Measurements from ENCODE around the gene LRPAP1.

Gene LRPAP1

DNA sequence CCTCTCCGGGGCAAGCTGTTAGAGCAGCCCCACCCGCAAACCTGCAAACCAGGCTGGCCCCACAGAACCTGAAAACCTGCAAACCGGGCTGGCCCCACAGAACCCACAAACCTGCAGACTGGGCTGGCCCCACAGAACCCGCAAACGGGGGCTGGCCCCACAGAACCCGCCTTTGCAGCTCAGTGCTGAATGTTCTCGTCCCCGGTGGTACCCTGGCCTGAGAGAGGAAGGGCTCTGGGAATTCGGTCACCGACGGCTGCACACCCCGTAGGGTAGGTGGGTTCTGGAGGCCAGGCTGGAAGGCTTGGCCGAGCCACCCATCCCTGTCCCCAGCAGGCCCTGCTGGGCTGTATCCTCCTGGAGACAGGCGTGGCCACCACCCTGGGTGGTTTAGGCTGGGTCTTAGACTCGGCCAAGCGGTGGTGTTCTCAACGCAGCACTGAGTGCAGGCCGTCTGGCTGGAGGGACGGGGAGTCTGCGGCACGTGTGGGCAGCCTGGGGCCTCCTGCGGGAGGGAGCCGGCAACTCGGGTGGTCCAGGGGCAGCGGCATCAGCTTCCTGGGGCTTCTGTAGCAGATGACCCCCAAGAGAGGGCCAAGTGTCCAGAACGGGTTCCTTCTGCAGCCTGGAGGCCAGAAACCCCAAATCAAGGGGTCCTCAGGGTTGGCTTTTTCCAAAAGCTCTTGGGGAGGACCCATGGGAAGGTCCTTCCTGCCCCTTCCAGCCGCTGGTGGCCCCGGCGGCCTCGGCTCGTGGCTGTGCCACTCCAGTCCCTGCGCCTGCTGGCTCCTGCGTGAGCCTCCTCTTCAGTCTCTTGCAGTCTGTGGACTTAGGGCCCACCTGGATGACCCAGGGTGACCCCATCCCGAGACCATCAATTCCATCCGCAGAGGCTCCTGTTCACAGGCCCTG, 53.5 kb downstream of the LRPAP1 start:
- H3K4me3 ChIP-seq (ENCODE audit: control insufficient read depth in 1 of 7, extremely low read depth in 1 of 7, insufficient read depth in 4 of 7, low read depth in 2 of 7, low read length in 6 of 7) = no peak overlapping the region
- WGBS (ENCODE audit: insufficient coverage) = 94% methylated on average over 31 of the region's 35 CpGs
- H3K27ac ChIP-seq (ENCODE audit: insufficient read depth in 1 of 2, low read depth in 1 of 2, low read length in 2 of 2, poor library complexity in 1 of 2, severe bottlenecking in 2 of 2) = no peak overlapping the region
- no peaks in the 10 kb centered on the region for H3K36me3 ChIP-seq (ENCODE audit: control insufficient read depth in 4 of 4, insufficient read depth in 4 of 4, low read length in 3 of 4)
- DNase-seq = no peak
- CTCF ChIA-PET = interaction anchor here (1.1 to 4.0 kb wide), 2 partner anchors 34 to 133 kb away, joined by 3 to 24 read pairs; no protein-coding TSS in a partner anchor
- peaks cover 0 to 30% (median 3%) of the 10 kb centered on the region in 5 experiments for H3K27me3 ChIP-seq (replicated peaks in 2 of 5; ENCODE audit: control insufficient read depth in 4 of 5, insufficient read depth in 5 of 5, low read length in 4 of 5)
- POLR2A ChIA-PET = no interaction called here
- no peaks in the 10 kb centered on the region for H3K9me3 ChIP-seq (ENCODE audit: control extremely low read depth in 1 of 5, control insufficient read depth in 4 of 5, insufficient read depth in 2 of 5, low read depth in 1 of 5, low read length in 4 of 5)
- peaks cover 0 to 3% (median 1%) of the 10 kb centered on the region in 4 experiments for H3K4me1 ChIP-seq (ENCODE audit: control extremely low read depth in 1 of 4, control insufficient read depth in 4 of 4, insufficient read depth in 4 of 4, low read length in 3 of 4)

DNA sequence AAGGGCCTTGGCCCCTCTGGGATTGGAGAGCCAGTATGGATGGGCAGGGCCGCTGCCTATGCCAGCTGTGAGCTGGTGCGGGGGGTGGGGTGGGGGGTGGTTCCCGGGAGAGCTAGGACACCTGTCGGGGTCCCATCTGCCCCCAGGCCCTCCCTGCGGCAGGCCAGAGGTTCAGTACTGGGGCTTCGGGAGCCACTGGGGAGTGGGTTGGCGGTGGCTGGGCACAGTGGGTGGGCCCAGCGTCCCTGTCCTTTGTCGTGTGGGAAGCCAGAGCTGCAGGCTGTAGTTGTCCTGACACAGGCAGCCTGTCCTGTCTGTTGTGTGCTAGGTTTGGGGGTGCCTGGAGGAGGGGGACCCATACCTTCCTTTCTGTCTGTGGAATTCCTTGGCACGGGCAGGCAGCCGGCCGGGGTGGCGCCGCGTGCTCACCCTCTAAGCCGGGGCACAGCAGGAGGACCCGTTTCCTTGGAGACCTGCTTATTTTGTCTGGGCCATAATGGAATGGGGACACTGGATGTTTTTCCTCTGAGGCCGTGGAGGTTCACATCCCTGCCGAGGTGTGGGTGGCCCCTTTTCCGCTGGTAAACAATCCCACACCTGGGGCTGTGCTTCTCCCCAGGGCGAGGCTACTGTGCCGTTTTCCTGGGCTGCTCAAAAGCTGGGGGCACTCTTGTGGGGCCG, 54.3 kb downstream of the LRPAP1 start:
- Histone ChIP-seq H3K36me3 (ENCODE audit: control insufficient read depth in 4 of 4, insufficient read depth in 4 of 4, low read length in 3 of 4) (no peaks in the 10 kb centered on the region), H3K4me1 (ENCODE audit: control extremely low read depth in 1 of 4, control insufficient read depth in 4 of 4, insufficient read depth in 4 of 4, low read length in 3 of 4) (peaks cover 0 to 3% (median 0%) of the 10 kb centered on the region in 4 experiments), H3K27me3 (replicated peaks in 2 of 5; ENCODE audit: control insufficient read depth in 4 of 5, insufficient read depth in 5 of 5, low read length in 4 of 5) (peaks cover 0 to 26% (median 3%) of the 10 kb centered on the region in 5 experiments), H3K9me3 (ENCODE audit: control extremely low read depth in 1 of 5, control insufficient read depth in 4 of 5, insufficient read depth in 2 of 5, low read depth in 1 of 5, low read length in 4 of 5) (no peaks in the 10 kb centered on the region), H3K4me3 (ENCODE audit: control insufficient read depth in 1 of 7, extremely low read depth in 1 of 7, insufficient read depth in 4 of 7, low read depth in 2 of 7, low read length in 6 of 7) (no peak overlapping the region), H3K27ac (ENCODE audit: insufficient read depth in 1 of 2, low read depth in 1 of 2, low read length in 2 of 2, poor library complexity in 1 of 2, severe bottlenecking in 2 of 2) (no peak overlapping the region)
- WGBS (ENCODE audit: insufficient coverage) = 83% methylated on average over 16 of the region's 23 CpGs
- no peak for DNase-seq
- POLR2A ChIA-PET = interaction anchor here (0.6 kb wide), 1 partner anchor 156 kb away, joined by 5 read pairs; no protein-coding TSS in a partner anchor
- CTCF ChIA-PET = interaction anchor here (1.1 kb wide), 1 partner anchor 33 kb away, joined by 3 read pairs; no protein-coding TSS in a partner anchor

DNA sequence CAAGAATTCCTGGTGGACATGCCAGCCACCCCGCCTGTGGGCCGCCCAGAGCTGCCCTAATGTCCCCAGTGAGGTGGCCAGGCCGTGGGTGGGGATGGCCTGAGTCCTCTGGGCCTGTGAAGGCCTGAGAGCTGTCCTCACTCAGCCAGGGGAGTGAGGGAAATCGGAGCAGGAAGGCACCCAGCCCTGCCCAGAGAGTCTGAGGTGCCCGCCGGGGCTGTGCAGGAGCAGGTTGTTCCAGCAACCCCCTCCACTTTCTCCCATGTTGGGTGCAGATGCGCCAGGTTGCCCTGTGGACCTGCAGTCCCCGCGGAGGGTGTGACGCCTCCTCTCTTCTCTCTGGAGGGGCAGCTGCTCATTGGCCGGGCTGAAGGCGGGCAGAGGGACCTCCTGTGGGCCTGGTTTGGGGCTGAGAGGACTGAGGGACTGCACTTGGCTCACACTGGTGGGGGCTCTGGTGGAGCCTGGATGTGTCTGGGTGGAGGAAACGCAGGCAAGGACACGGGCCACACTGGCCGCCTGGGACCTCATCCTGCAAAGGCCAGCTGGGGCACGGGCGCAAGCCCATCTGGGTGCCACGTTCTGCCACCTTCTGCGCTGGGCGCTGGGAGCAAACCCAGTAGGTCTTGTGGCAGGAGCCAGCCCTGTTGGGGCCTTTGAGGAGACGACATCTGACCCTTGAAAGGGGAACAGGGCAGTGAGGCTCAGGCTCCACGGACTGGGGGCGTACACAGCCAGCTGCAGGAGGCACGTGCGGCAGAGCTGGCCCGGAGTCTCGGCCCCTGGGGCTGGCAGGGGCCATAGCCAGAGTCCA, 55.1 kb downstream of the LRPAP1 start:
- Histone ChIP-seq H3K4me1 (ENCODE audit: control extremely low read depth in 1 of 4, control insufficient read depth in 4 of 4, insufficient read depth in 4 of 4, low read length in 3 of 4) (peaks cover 0 to 3% (median 0%) of the 10 kb centered on the region in 4 experiments), H3K27me3 (replicated peaks in 2 of 5; ENCODE audit: control insufficient read depth in 4 of 5, insufficient read depth in 5 of 5, low read length in 4 of 5) (peaks cover 0 to 19% (median 3%) of the 10 kb centered on the region in 5 experiments), H3K9me3 (ENCODE audit: control extremely low read depth in 1 of 5, control insufficient read depth in 4 of 5, insufficient read depth in 2 of 5, low read depth in 1 of 5, low read length in 4 of 5) (no peaks in the 10 kb centered on the region), H3K27ac (ENCODE audit: insufficient read depth in 1 of 2, low read depth in 1 of 2, low read length in 2 of 2, poor library complexity in 1 of 2, severe bottlenecking in 2 of 2) (no peak overlapping the region), H3K4me3 (ENCODE audit: control insufficient read depth in 1 of 7, extremely low read depth in 1 of 7, insufficient read depth in 4 of 7, low read depth in 2 of 7, low read length in 6 of 7) (no peak overlapping the region), H3K36me3 (ENCODE audit: control insufficient read depth in 4 of 4, insufficient read depth in 4 of 4, low read length in 3 of 4) (no peaks in the 10 kb centered on the region)
- POLR2A ChIA-PET = interaction anchor here (0.6 kb wide), 1 partner anchor 155 kb away, joined by 5 read pairs; no protein-coding TSS in a partner anchor
- 93% methylated on average over 17 of the region's 27 CpGs for WGBS (ENCODE audit: insufficient coverage)
- CTCF ChIA-PET = interaction anchor here (1.1 kb wide), 1 partner anchor 32 kb away, joined by 3 read pairs; no protein-coding TSS in a partner anchor
- no peak for DNase-seq

DNA sequence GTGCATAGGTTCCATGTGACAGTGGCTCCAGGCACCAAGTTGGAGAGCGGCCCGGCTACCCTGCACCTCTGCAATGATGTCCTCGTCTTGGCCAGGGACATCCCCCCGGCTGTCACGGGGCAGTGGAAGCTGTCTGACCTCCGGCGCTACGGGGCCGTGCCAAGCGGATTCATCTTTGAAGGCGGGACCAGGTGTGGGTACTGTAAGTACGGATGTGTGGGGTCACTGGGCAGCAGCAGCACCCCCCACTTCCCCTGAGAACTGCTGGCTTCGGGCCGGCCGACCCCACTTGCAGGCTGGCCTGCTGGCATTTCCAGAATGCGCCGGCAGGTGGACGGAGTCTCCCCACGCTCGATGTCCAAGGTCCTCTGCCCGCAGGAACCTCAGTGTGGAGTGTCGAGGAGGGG, 55.9 kb downstream of the LRPAP1 start:
- Histone ChIP-seq H3K36me3 (ENCODE audit: control insufficient read depth in 4 of 4, insufficient read depth in 4 of 4, low read length in 3 of 4) (no peaks in the 10 kb centered on the region), H3K4me3 (ENCODE audit: control insufficient read depth in 1 of 7, extremely low read depth in 1 of 7, insufficient read depth in 4 of 7, low read depth in 2 of 7, low read length in 6 of 7) (no peak overlapping the region), H3K27ac (ENCODE audit: insufficient read depth in 1 of 2, low read depth in 1 of 2, low read length in 2 of 2, poor library complexity in 1 of 2, severe bottlenecking in 2 of 2) (no peak overlapping the region), H3K9me3 (ENCODE audit: control extremely low read depth in 1 of 5, control insufficient read depth in 4 of 5, insufficient read depth in 2 of 5, low read depth in 1 of 5, low read length in 4 of 5) (no peaks in the 10 kb centered on the region), H3K27me3 (replicated peaks in 2 of 5; ENCODE audit: control insufficient read depth in 4 of 5, insufficient read depth in 5 of 5, low read length in 4 of 5) (peaks cover 0 to 11% (median 3%) of the 10 kb centered on the region in 5 experiments), H3K4me1 (ENCODE audit: control extremely low read depth in 1 of 4, control insufficient read depth in 4 of 4, insufficient read depth in 4 of 4, low read length in 3 of 4) (no peaks in the 10 kb centered on the region)
- no peak for DNase-seq
- CTCF ChIA-PET = no interaction called here
- POLR2A ChIA-PET = no interaction called here
- WGBS (ENCODE audit: insufficient coverage) = 91% methylated on average over 22 of the region's 22 CpGs

GRCh38 chr4:3475713-3476260, 56.4 kb downstream of the LRPAP1 start:
- Histone ChIP-seq H3K4me1 (ENCODE audit: control extremely low read depth in 1 of 4, control insufficient read depth in 4 of 4, insufficient read depth in 4 of 4, low read length in 3 of 4) (no peaks in the 10 kb centered on the region), H3K4me3 (ENCODE audit: control insufficient read depth in 1 of 7, extremely low read depth in 1 of 7, insufficient read depth in 4 of 7, low read depth in 2 of 7, low read length in 6 of 7) (no peak overlapping the region), H3K9me3 (ENCODE audit: control extremely low read depth in 1 of 5, control insufficient read depth in 4 of 5, insufficient read depth in 2 of 5, low read depth in 1 of 5, low read length in 4 of 5) (no peaks in the 10 kb centered on the region), H3K27ac (ENCODE audit: insufficient read depth in 1 of 2, low read depth in 1 of 2, low read length in 2 of 2, poor library complexity in 1 of 2, severe bottlenecking in 2 of 2) (no peak overlapping the region), H3K27me3 (replicated peaks in 2 of 5; ENCODE audit: control insufficient read depth in 4 of 5, insufficient read depth in 5 of 5, low read length in 4 of 5) (peaks cover 0 to 6% (median under 1%) of the 10 kb centered on the region in 5 experiments), H3K36me3 (ENCODE audit: control insufficient read depth in 4 of 4, insufficient read depth in 4 of 4, low read length in 3 of 4) (no peaks in the 10 kb centered on the region)
- ChIA-PET CTCF (no interaction called here), POLR2A (no interaction called here)
- DNase-seq = no peak
- 66% methylated on average over 8 of the region's 22 CpGs for WGBS (ENCODE audit: insufficient coverage)

GRCh38 chr4:3475041-3475712, 57.0 kb downstream of the LRPAP1 start:
- ChIA-PET POLR2A (no interaction called here), CTCF (no interaction called here)
- Histone ChIP-seq H3K27ac (ENCODE audit: insufficient read depth in 1 of 2, low read depth in 1 of 2, low read length in 2 of 2, poor library complexity in 1 of 2, severe bottlenecking in 2 of 2) (no peak overlapping the region), H3K27me3 (replicated peaks in 2 of 5; ENCODE audit: control insufficient read depth in 4 of 5, insufficient read depth in 5 of 5, low read length in 4 of 5) (peaks cover 0 to 3% (median 0%) of the 10 kb centered on the region in 5 experiments), H3K36me3 (ENCODE audit: control insufficient read depth in 4 of 4, insufficient read depth in 4 of 4, low read length in 3 of 4) (no peaks in the 10 kb centered on the region), H3K4me1 (ENCODE audit: control extremely low read depth in 1 of 4, control insufficient read depth in 4 of 4, insufficient read depth in 4 of 4, low read length in 3 of 4) (no peaks in the 10 kb centered on the region), H3K9me3 (ENCODE audit: control extremely low read depth in 1 of 5, control insufficient read depth in 4 of 5, insufficient read depth in 2 of 5, low read depth in 1 of 5, low read length in 4 of 5) (no peaks in the 10 kb centered on the region), H3K4me3 (ENCODE audit: control insufficient read depth in 1 of 7, extremely low read depth in 1 of 7, insufficient read depth in 4 of 7, low read depth in 2 of 7, low read length in 6 of 7) (no peak overlapping the region)
- 90% methylated on average over 10 of the region's 15 CpGs for WGBS (ENCODE audit: insufficient coverage)
- no peak for DNase-seq

Measured in common myeloid progenitor, CD34-positive (primary cell).